Measurements from ENCODE around the gene FNDC3B.

DNA sequence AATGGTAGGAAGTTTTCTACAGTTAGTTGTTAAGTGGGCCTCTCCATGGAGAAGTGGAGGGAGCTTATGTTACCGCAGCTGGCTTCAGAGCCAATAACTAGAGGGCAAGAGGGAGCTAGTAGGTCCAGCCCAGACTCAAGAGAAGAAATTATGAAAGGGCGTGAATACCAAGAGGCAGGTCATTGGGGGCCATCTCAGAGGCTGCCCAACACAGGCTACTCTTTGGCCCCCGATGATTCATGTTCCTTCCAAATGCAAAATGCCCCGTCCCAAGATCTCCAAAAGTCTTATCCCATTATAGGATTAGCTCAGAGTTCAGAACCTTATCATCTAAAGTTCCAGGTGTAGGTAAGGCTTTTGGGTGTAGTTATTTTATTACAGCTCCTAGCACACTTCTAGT lies 94.5 kb downstream of the FNDC3B start:
- TF ChIP-seq ZC3H4 (CRISPR knock-in tag; IDR thresholded peaks at IDR 0.05; ENCODE audit: borderline replicate concordance), result no peak
- no peak for TF ChIP-seq POLR2A (conservative IDR thresholded peaks at IDR 0.05)
- no peak for TF ChIP-seq BCOR (IDR thresholded peaks at IDR 0.05)
- TF ChIP-seq, protein P1, sequence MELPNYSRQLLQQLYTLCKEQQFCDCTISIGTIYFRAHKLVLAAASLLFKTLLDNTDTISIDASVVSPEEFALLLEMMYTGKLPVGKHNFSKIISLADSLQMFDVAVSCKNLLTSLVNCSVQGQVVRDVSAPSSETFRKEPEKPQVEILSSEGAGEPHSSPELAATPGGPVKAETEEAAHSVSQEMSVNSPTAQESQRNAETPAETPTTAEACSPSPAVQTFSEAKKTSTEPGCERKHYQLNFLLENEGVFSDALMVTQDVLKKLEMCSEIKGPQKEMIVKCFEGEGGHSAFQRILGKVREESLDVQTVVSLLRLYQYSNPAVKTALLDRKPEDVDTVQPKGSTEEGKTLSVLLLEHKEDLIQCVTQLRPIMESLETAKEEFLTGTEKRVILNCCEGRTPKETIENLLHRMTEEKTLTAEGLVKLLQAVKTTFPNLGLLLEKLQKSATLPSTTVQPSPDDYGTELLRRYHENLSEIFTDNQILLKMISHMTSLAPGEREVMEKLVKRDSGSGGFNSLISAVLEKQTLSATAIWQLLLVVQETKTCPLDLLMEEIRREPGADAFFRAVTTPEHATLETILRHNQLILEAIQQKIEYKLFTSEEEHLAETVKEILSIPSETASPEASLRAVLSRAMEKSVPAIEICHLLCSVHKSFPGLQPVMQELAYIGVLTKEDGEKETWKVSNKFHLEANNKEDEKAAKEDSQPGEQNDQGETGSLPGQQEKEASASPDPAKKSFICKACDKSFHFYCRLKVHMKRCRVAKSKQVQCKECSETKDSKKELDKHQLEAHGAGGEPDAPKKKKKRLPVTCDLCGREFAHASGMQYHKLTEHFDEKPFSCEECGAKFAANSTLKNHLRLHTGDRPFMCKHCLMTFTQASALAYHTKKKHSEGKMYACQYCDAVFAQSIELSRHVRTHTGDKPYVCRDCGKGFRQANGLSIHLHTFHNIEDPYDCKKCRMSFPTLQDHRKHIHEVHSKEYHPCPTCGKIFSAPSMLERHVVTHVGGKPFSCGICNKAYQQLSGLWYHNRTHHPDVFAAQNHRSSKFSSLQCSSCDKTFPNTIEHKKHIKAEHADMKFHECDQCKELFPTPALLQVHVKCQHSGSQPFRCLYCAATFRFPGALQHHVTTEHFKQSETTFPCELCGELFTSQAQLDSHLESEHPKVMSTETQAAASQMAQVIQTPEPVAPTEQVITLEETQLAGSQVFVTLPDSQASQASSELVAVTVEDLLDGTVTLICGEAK (IDR thresholded peaks at IDR 0.05), result no peak
- TF ChIP-seq, protein P1 (CRISPR knock-in tag; IDR thresholded peaks at IDR 0.05), result no peak
- no peak for TF ChIP-seq CEBPB (tag; IDR thresholded peaks at IDR 0.05)
- no peak for TF ChIP-seq POLR2AphosphoS5 (IDR thresholded peaks at IDR 0.05; ENCODE audit: control insufficient read depth, insufficient read depth, low read depth, low read length)
- no peak for TF ChIP-seq TGIF2 (CRISPR knock-in tag; IDR thresholded peaks at IDR 0.05)
